ENCODE data around the gene ARHGEF9.

DNA sequence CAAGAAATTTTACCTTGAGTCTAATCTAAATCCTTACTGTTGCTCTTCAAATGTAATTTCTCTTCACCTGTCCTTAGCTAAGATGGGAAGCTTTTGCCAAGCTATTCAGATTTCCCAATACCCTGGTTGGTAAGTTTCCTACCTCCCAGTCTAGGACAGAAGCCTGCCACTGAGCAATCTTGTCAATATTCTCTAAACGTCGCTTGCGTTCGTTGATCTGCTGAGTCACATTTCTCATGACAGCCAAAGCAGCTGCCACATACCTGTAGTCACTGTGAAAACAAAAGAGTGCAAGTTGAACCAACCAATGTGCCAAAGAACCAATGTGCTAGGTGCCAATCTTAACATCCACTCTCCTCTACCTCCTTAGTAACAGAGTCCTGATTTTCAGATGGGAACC lies 111.1 kb downstream of the ARHGEF9 start:
- no peak for TF ChIP-seq SMC3 (IDR thresholded peaks at IDR 0.05; ENCODE audit: low read depth, low read length)
- TF ChIP-seq, protein P1, sequence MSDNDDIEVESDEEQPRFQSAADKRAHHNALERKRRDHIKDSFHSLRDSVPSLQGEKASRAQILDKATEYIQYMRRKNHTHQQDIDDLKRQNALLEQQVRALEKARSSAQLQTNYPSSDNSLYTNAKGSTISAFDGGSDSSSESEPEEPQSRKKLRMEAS (IDR thresholded peaks at IDR 0.05; ENCODE audit: low read depth), result no peak
- TF ChIP-seq, protein P2, sequence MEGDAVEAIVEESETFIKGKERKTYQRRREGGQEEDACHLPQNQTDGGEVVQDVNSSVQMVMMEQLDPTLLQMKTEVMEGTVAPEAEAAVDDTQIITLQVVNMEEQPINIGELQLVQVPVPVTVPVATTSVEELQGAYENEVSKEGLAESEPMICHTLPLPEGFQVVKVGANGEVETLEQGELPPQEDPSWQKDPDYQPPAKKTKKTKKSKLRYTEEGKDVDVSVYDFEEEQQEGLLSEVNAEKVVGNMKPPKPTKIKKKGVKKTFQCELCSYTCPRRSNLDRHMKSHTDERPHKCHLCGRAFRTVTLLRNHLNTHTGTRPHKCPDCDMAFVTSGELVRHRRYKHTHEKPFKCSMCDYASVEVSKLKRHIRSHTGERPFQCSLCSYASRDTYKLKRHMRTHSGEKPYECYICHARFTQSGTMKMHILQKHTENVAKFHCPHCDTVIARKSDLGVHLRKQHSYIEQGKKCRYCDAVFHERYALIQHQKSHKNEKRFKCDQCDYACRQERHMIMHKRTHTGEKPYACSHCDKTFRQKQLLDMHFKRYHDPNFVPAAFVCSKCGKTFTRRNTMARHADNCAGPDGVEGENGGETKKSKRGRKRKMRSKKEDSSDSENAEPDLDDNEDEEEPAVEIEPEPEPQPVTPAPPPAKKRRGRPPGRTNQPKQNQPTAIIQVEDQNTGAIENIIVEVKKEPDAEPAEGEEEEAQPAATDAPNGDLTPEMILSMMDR (IDR thresholded peaks at IDR 0.05), result no peak
- TF ChIP-seq TCF12 (IDR thresholded peaks at IDR 0.05), result no peak
- no peak for TF ChIP-seq TAF1 (IDR thresholded peaks at IDR 0.05; ENCODE audit: borderline replicate concordance, low read depth, low read length)
- no peak for TF ChIP-seq GATA2 (CRISPR knock-in tag; IDR thresholded peaks at IDR 0.05)
- TF ChIP-seq FOXM1 (IDR thresholded peaks at IDR 0.05; ENCODE audit: low read depth), result no peak
- no peak for TF ChIP-seq RAD21 (IDR thresholded peaks at IDR 0.05; ENCODE audit: low read length)
- TF ChIP-seq YY1 (IDR thresholded peaks at IDR 0.05; ENCODE audit: low read depth), result no peak
- no peak for TF ChIP-seq CHD2 (IDR thresholded peaks at IDR 0.05; ENCODE audit: low read length, partially characterized antibody)
- no peak for TF ChIP-seq NRF1 (IDR thresholded peaks at IDR 0.05; ENCODE audit: low read depth, low read length)
- TF ChIP-seq, protein P3, sequence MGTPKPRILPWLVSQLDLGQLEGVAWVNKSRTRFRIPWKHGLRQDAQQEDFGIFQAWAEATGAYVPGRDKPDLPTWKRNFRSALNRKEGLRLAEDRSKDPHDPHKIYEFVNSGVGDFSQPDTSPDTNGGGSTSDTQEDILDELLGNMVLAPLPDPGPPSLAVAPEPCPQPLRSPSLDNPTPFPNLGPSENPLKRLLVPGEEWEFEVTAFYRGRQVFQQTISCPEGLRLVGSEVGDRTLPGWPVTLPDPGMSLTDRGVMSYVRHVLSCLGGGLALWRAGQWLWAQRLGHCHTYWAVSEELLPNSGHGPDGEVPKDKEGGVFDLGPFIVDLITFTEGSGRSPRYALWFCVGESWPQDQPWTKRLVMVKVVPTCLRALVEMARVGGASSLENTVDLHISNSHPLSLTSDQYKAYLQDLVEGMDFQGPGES (IDR thresholded peaks at IDR 0.05; ENCODE audit: low read depth, low read length), result no peak
